HepG2 (cell line): ENCODE data around the gene ACADS. TPM values are rescaled to one million over a fixed set of nuclear protein-coding genes. Genes with fewer than 3 reads are reported as not detected.

Experiments
- ATAC-seq: fragments of 200-7000 bp; cut with Tn5 transposase; 3 replicates; pipeline ENCODE4 v1.9.1; 2020; ENCODE audit warnings: mild to moderate bottlenecking, moderate library complexity
- BruUV-seq: library from RNA; stranded (reverse); fragments of 400-500 nt; replicated peaks from 2 replicates; lab custom pipeline; 2021; lab: Mats Ljungman, UMichigan
- CTCF ChIA-PET: fragments of 300-600 bp; formaldehyde crosslinking; extraction: SDS; loops from one replicate; lab custom pipeline; 2021; ENCODE audit warnings: low total read pairs, inconsistent platforms, low intra/inter-chr PET ratio; lab: Yijun Ruan, JAX
- POLR2A ChIA-PET: fragments of 350-600 bp; sonication (Branson Sonifier 250); formaldehyde crosslinking; loops from one replicate; lab custom pipeline; 2020; ENCODE audit warnings: antibody characterized with exemption, inconsistent platforms; lab: Yijun Ruan, JAX
- DNase-seq: peaks from one replicate; pipeline ENCODE4 v3.0.0-alpha.2; 2015; ENCODE audit warnings: low spot score
- FAIRE-seq: peaks from 3 replicates; lab custom pipeline; 2011; peaks lifted over from hg19 to GRCh38; lab: Jason Lieb, UNC
- H2AFZ ChIP-seq: one replicate; pipeline ENCODE4 v1.6.1; 2011; ENCODE audit warnings: low read length, inconsistent platforms
- H3K27ac ChIP-seq: fragments of 300-600 bp; 3 replicates; pipeline ENCODE4 v1.8.0; 2011; ENCODE audit warnings: mixed run types, mild to moderate bottlenecking, mixed read lengths, low read length, inconsistent platforms; ENCODE audit not compliant: insufficient read depth; ENCODE audit errors: extremely low read length
- H3K27me3 ChIP-seq, 2 experiments: fragments of 200-600 bp in 1 of 2; 2 replicates in 1 of 2; 3 replicates in 1 of 2; pipeline versions ENCODE4 v1.6.0 to v1.8.0; 2011; ENCODE audit warnings: low read length in 2 of 2, mild to moderate bottlenecking in 2 of 2, moderate library complexity in 2 of 2, inconsistent platforms in 1 of 2; ENCODE audit not compliant: insufficient read depth in 2 of 2, control insufficient read depth in 1 of 2
- H3K36me3 ChIP-seq, 2 experiments: fragments of 200-600 bp in 1 of 2; replicated peaks in 1 of 2; 2 replicates in 1 of 2; 3 replicates in 1 of 2; pipeline versions ENCODE4 v1.5.1 to v1.8.0; 2011; ENCODE audit warnings: low read length in 2 of 2, inconsistent platforms in 1 of 2; ENCODE audit not compliant: insufficient read depth in 2 of 2, control insufficient read depth in 1 of 2
- H3K4me1 ChIP-seq: 2 replicates; pipeline ENCODE4 v1.5.1; 2012; ENCODE audit warnings: low read length, inconsistent platforms; ENCODE audit not compliant: insufficient read depth
- H3K4me2 ChIP-seq: 2 replicates; pipeline ENCODE4 v1.6.0; 2011; ENCODE audit warnings: low read depth, low read length, inconsistent platforms
- H3K4me3 ChIP-seq, 3 experiments: fragments of 200-600 bp in 1 of 3; sonication (generic), shearing (Covaris generic) in 1 of 3; replicated peaks in 1 of 3; 2 replicates each; pipeline ENCODE4 v1.5.1; 2011 to 2016; ENCODE audit warnings: low read length in 3 of 3, inconsistent platforms in 2 of 3, low read depth in 2 of 3, mild to moderate bottlenecking in 2 of 3, control low read depth in 1 of 3, mixed read lengths in 1 of 3; ENCODE audit not compliant: insufficient read depth in 1 of 3
- H3K79me2 ChIP-seq: one replicate; pipeline ENCODE4 v1.6.1; 2011; ENCODE audit warnings: low read length, inconsistent platforms; ENCODE audit not compliant: insufficient read depth
- H3K9ac ChIP-seq: 2 replicates; pipeline ENCODE4 v1.6.0; 2011; ENCODE audit warnings: mild to moderate bottlenecking, low read depth, low read length, inconsistent platforms; ENCODE audit not compliant: insufficient read depth
- H3K9me3 ChIP-seq: 2 replicates; pipeline ENCODE4 v1.5.1; 2012; ENCODE audit warnings: mild to moderate bottlenecking, low read length
- H4K20me1 ChIP-seq: 2 replicates; pipeline ENCODE4 v1.6.0; 2011; ENCODE audit warnings: inconsistent platforms, mild to moderate bottlenecking, low read length, moderate library complexity; ENCODE audit not compliant: insufficient read depth
- CEBPB ChIP-seq: IDR thresholded peaks from 2 replicates; pipeline ENCODE4 v1.6.1; 2011; ENCODE audit warnings: low read depth, low read length, improper control_type of control experiment, borderline replicate concordance
- HMGXB4 ChIP-seq, 2 experiments: sonication (generic) in 1 of 2; formaldehyde crosslinking in 1 of 2; IDR thresholded peaks; 2 replicates each; pipeline versions ENCODE4 v1.4.0 to v1.6.1; 2018 to 2020; ENCODE audit warnings: missing genetic modification reagents in 2 of 2, borderline replicate concordance in 1 of 2, low read depth in 1 of 2, mild to moderate bottlenecking in 1 of 2, missing biosample characterization in 1 of 2
- IRF1 ChIP-seq: sonication (generic); formaldehyde crosslinking; IDR thresholded peaks from 2 replicates; pipeline ENCODE4 v1.4.0; 2020; ENCODE audit warnings: low read depth, mild to moderate bottlenecking, missing genetic modification reagents
- MAX ChIP-seq: IDR thresholded peaks from 2 replicates; pipeline ENCODE4 v1.6.1; 2012; ENCODE audit warnings: inconsistent platforms
- NBN ChIP-seq: fragments of 450-650 bp; conservative IDR thresholded peaks from 2 replicates; pipeline ENCODE4 v1.6.1; 2017
- NCOR1 ChIP-seq: fragments of 200-600 bp; sonication (generic); IDR thresholded peaks from 2 replicates; pipeline ENCODE4 v1.7.0; 2017; ENCODE audit warnings: antibody characterized with exemption, low read length, borderline replicate concordance
- PPARG ChIP-seq: conservative IDR thresholded peaks from 2 replicates; pipeline ENCODE4 v1.6.1; 2016; ENCODE audit warnings: missing biosample characterization, missing genetic modification reagents
- RBM22 ChIP-seq: fragments of 200-400 bp; formaldehyde crosslinking; optimal IDR thresholded peaks from 2 replicates; pipeline ENCODE3; 2017; ENCODE audit warnings: mild to moderate bottlenecking, low read length, moderate library complexity
- TIGD3 ChIP-seq: sonication (generic); formaldehyde crosslinking; IDR thresholded peaks from 2 replicates; pipeline ENCODE4 v1.5.1; 2020; ENCODE audit warnings: mild to moderate bottlenecking, missing genetic modification reagents, borderline replicate concordance
- U2AF2 ChIP-seq: fragments of 200-400 bp; formaldehyde crosslinking; IDR thresholded peaks from 2 replicates; pipeline ENCODE4 v1.6.1; 2017; ENCODE audit warnings: low read depth, mild to moderate bottlenecking, low read length
- UBTF ChIP-seq: sonication (generic); formaldehyde crosslinking; IDR thresholded peaks from 2 replicates; pipeline ENCODE4 v1.4.0; 2020; ENCODE audit warnings: mild to moderate bottlenecking, missing genetic modification reagents
- ZNF414 ChIP-seq: sonication (generic); formaldehyde crosslinking; IDR thresholded peaks from 2 replicates; pipeline ENCODE4 v1.5.0; 2020; ENCODE audit warnings: missing genetic modification reagents
- ZNF772 ChIP-seq: sonication (generic); formaldehyde crosslinking; IDR thresholded peaks from 2 replicates; pipeline ENCODE4 v1.5.0; 2020; ENCODE audit warnings: mild to moderate bottlenecking, missing genetic modification reagents
- WGBS: methylation state at CpG from one replicate; pipeline ENCODE4 v1.1.6; 2017; ENCODE audit warnings: low lambda C conversion rate; 5-methylcytosine and 5-hydroxymethylcytosine counted together
- in situ Hi-C: cut with HindIII; loops from 2 replicates; pipeline ENCODE4 v1.10.0; 2017; ENCODE audit warnings: low pct_unique_long_range_greater_than_20kb; ENCODE audit not compliant: extremely low pct_ligation_motif_present
- intact Hi-C: fragments of 100-400 bp; cut with micrococcal nuclease; formaldehyde crosslinking; loops from one replicate; pipeline ENCODE4 v1.10.0; 2022; ENCODE audit not compliant: unreplicated experiment
- polyA plus RNA-seq, 8 experiments: library from polyadenylated mRNA; depleted of rRNA in 3 of 8; stranded (reverse) in 7 of 8; unstranded in 1 of 8; fragments of >200 nt; fragmentation: Illumina TruSeq in 4 of 8; extraction: Trizol in 4 of 8; gene quantifications; 2 replicates each; pipeline versions ENCODE4 v1.2.1 to v1.2.3, GENCODE V29; 2011 to 2016; ENCODE audit warnings: low read depth in 4 of 8, missing spikeins in 1 of 8, mixed read lengths in 1 of 8; ENCODE audit not compliant: insufficient read depth in 1 of 8
- total RNA-seq, 5 experiments: library from RNA; depleted of rRNA; stranded (reverse); fragments of >200 nt; fragmentation: Illumina TruSeq; extraction: Trizol; gene quantifications; 2 replicates each; pipeline ENCODE4 v1.2.3, GENCODE V29; 2016; ENCODE audit warnings: low read depth in 1 of 5

Gene ACADS
- total and polyA plus RNA-seq, 2 of the 13 experiments (the other 11 are each of a cell fraction or from before 2014, with no cell fraction given) = 17.4 to 27.7 TPM

GRCh38 chr12:120710031-120710804 lies 15.4 kb upstream of the ACADS start, which contains the start of gene UNC119B (continued):
- TF ChIP-seq NCOR1 (no peak), NBN (no peak), CEBPB (no peak)

- ChIA-PET POLR2A (interaction anchor here (0.6 to 1.1 kb wide), 6 partner anchors 17 to 269 kb away, joined by 3 to 7 read pairs (median 4); partner anchors contain the start of genes MLEC and POP5), CTCF (no interaction called here)
- intact Hi-C loops (loop anchor here (2.0 kb wide), 1 partner anchor 128 kb away; no protein-coding TSS in a partner anchor), in situ Hi-C loops (loop anchor here (5.0 kb wide), 2 partner anchors 64 to 129 kb away; partner anchors contain the start of gene POP5)
- Histone ChIP-seq H3K4me3 (peak overlapping the region; percentile 84 to 85 (median 84)), H3K4me2 (peak overlapping the region; percentile 67), H3K27me3 (no peaks in the 10 kb centered on the region), H3K79me2 (peaks cover 14% of the 10 kb centered on the region), H3K9me3 (no peaks in the 10 kb centered on the region), H3K9ac (peak overlapping the region; percentile 88), H2AFZ (no peak overlapping the region), H3K36me3 (peaks cover 2 to 14% of the 10 kb centered on the region in 2 experiments; a peak in 3 of 5 replicates), H3K27ac (peak overlapping the region; percentile 59), H3K4me1 (peaks cover 34% of the 10 kb centered on the region), H4K20me1 (no peaks in the 10 kb centered on the region; the same call in 1 of the 2 replicates)
- 3% methylated on average over 4 of the region's 31 CpGs for WGBS
- ATAC-seq (peak; percentile 45), DNase-seq (no peak), FAIRE-seq (no peak)
- BruUV-seq = no TSS peak
- TF ChIP-seq TIGD3 (CRISPR knock-in tag) (no peak), MAX (no peak), PPARG (no peak), ZNF772 (CRISPR knock-in tag) (no peak), IRF1 (CRISPR knock-in tag) (no peak), HMGXB4 (CRISPR knock-in tag; IDR thresholded peaks at IDR 0.05; ENCODE audit: borderline replicate concordance in 1 of 2, low read depth in 1 of 2) (0 out of 4 replicates have a peak, but pooled peaks of 1 of the 2 experiments have one; percentile 3), U2AF2 (no peak), ZNF414 (CRISPR knock-in tag) (0 out of 2 replicates have a peak, but pooled peaks have one; percentile 52), UBTF (peak; percentile 35), RBM22 (no peak)
Observed at GRCh38 chr12:120710805-120711296, 14.8 kb upstream of the ACADS start.
